HL-60 (cell line): ENCODE results near the gene ERFE.

ENCODE experiments used
- CTCF ChIP-seq: IDR thresholded peaks from one replicate; pipeline ENCODE4 v1.5.1; 2011; ENCODE audit warnings: low read length, control low read depth, inconsistent platforms; ENCODE audit not compliant: insufficient read depth
- GABPA ChIP-seq: IDR thresholded peaks from 2 replicates; pipeline ENCODE4 v1.6.1; 2012; ENCODE audit warnings: low read depth
- POLR2AphosphoS5 ChIP-seq: IDR thresholded peaks from 2 replicates; pipeline ENCODE4 v1.6.1; 2012; ENCODE audit warnings: low read depth
- REST ChIP-seq: IDR thresholded peaks from 2 replicates; pipeline ENCODE4 v1.6.1; 2012; ENCODE audit warnings: low read depth; ENCODE audit not compliant: insufficient replicate concordance
- SPI1 ChIP-seq: IDR thresholded peaks from 2 replicates; pipeline ENCODE4 v1.6.1; 2012; ENCODE audit warnings: low read depth, mild to moderate bottlenecking, borderline replicate concordance

GRCh38 chr2:238170386-238171071 is 11.8 kb downstream of the ERFE start:
- TF ChIP-seq CTCF: no peak
- TF ChIP-seq REST: no peak
- TF ChIP-seq GABPA: no peak
- no peak for TF ChIP-seq POLR2AphosphoS5
- TF ChIP-seq SPI1: no peak
